NCI-H69 (cell line): ENCODE data around the gene PSD2.

Source experiments
- DNase-seq: peaks from one replicate; lab custom pipeline; 2025; lab: John Stamatoyannopoulos, UW

The PSD2 gene

GRCh38 chr5:139837711-139838380, 42.2 kb downstream of the PSD2 start:
- no peak for DNase-seq

- DNase-seq, result no peak
Measured at GRCh38 chr5:139838381-139839197, 43.0 kb downstream of the PSD2 start.

GRCh38 chr5:139839232-139839815, 43.7 kb downstream of the PSD2 start:
- DNase-seq, result no peak

GRCh38 chr5:139839918-139840317, 44.3 kb downstream of the PSD2 start:
- no peak for DNase-seq

GRCh38 chr5:139841549-139841948, 45.9 kb downstream of the PSD2 start:
- DNase-seq, result no peak

GRCh38 chr5:139842321-139842720, 46.7 kb downstream of the PSD2 start:
- no peak for DNase-seq

- no peak for DNase-seq
Measured at GRCh38 chr5:139843991-139844390, 48.4 kb downstream of the PSD2 start.

- DNase-seq, result peak; percentile 78
Measured at GRCh38 chr5:139844472-139845145, 49.0 kb downstream of the PSD2 start.

- no peak for DNase-seq
Measured at GRCh38 chr5:139845846-139846681, 50.5 kb downstream of the PSD2 start.

- DNase-seq, result no peak
Measured at GRCh38 chr5:139847091-139847490, 51.5 kb downstream of the PSD2 start.

GRCh38 chr5:139847790-139848507, 52.3 kb downstream of the PSD2 start:
- DNase-seq, result peak; percentile 78

- no peak for DNase-seq
Measured at GRCh38 chr5:139848508-139849100, 53.0 kb downstream of the PSD2 start.

GRCh38 chr5:139849501-139849900, 53.9 kb downstream of the PSD2 start:
- DNase-seq, result no peak

- peak; percentile 28 for DNase-seq
Measured at GRCh38 chr5:139849942-139850341, 54.3 kb downstream of the PSD2 start.

- no peak for DNase-seq
Measured at GRCh38 chr5:139850423-139851016, 54.9 kb downstream of the PSD2 start.

GRCh38 chr5:139851558-139851957, 56.0 kb downstream of the PSD2 start:
- DNase-seq, result no peak

- no peak for DNase-seq
Measured at GRCh38 chr5:139852696-139853095, 57.1 kb downstream of the PSD2 start.

GRCh38 chr5:139854029-139854605, 58.5 kb downstream of the PSD2 start:
- DNase-seq, result no peak

GRCh38 chr5:139854953-139855352, 59.3 kb downstream of the PSD2 start:
- DNase-seq, result no peak

- DNase-seq, result no peak
Measured at GRCh38 chr5:139855451-139855850, 59.8 kb downstream of the PSD2 start.
